ENCODE measurements around the gene FAM227A. TPM values are rescaled to one million over a fixed set of nuclear protein-coding genes. Genes with fewer than 3 reads are reported as not detected.

FAM227A gene
- total RNA-seq, 6 experiments from 2014 or later = 0.02 to 0.20 (median 0.16) TPM; not detected in 2

GRCh38 chr22:38610234-38610633 lies 46.0 kb downstream of the FAM227A start:
- TF ChIP-seq POLR2A (IDR thresholded peaks at IDR 0.05) (no peak), CTCF (IDR thresholded peaks at IDR 0.05) (no peak)
- intact Hi-C loops (cut with DNase I) = no loop called here
- Histone ChIP-seq H3K9me3 (no peaks in the 10 kb centered on the region), H3K36me3 (no peaks in the 10 kb centered on the region), H3K4me1 (peaks cover 0 to 23% (median 0%) of the 10 kb centered on the region in 4 donors), H3K27ac (no peak overlapping the region), H3K27me3 (no peaks in the 10 kb centered on the region), H3K4me3 (no peak overlapping the region)
- no peak for ATAC-seq
- 88% methylated on average over 4 of the region's 5 CpGs for WGBS (ENCODE audit: insufficient coverage, low coverage, low lambda C conversion rate, missing lambda C conversion rate)
- DNase-seq = no peak

- Histone ChIP-seq H3K4me1 (peaks cover 0 to 23% (median 0%) of the 10 kb centered on the region in 4 donors), H3K36me3 (no peaks in the 10 kb centered on the region), H3K9me3 (no peaks in the 10 kb centered on the region), H3K4me3 (no peak overlapping the region), H3K27ac (no peak overlapping the region), H3K27me3 (no peaks in the 10 kb centered on the region)
- intact Hi-C loops (cut with DNase I) = no loop called here
- ATAC-seq = no peak
- no peak for DNase-seq
- TF ChIP-seq CTCF (IDR thresholded peaks at IDR 0.05) = no peak
- TF ChIP-seq POLR2A (IDR thresholded peaks at IDR 0.05) = no peak
- WGBS (ENCODE audit: insufficient coverage, low coverage, low lambda C conversion rate, missing lambda C conversion rate) = 79% methylated on average over 13 of the region's 13 CpGs
Observed at GRCh38 chr22:38608992-38609750, 47.0 kb downstream of the FAM227A start.

DNA sequence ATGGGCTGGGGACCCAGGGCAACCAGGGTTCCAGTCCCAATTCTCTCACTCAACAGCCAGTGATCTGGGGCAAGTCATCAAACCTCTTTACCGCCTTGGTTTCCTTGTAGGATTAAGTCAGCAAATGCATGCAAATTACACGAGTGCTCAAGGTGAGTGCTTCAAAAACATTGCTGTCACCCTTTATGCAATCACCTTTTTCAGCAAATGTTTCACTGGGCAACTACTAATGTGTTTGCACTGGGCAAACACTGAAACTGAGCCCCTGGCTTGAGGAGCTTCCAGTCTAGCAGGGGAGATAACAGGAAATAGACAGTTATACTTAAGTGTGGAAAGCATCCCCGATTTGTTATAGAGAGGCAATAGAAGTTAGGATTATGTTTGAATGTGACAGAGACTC lies 48.5 kb downstream of the FAM227A start:
- WGBS (ENCODE audit: insufficient coverage, low coverage, low lambda C conversion rate, missing lambda C conversion rate) = 33% methylated on average over 1 of the region's 3 CpGs
- intact Hi-C loops (cut with DNase I) = no loop called here

DNA sequence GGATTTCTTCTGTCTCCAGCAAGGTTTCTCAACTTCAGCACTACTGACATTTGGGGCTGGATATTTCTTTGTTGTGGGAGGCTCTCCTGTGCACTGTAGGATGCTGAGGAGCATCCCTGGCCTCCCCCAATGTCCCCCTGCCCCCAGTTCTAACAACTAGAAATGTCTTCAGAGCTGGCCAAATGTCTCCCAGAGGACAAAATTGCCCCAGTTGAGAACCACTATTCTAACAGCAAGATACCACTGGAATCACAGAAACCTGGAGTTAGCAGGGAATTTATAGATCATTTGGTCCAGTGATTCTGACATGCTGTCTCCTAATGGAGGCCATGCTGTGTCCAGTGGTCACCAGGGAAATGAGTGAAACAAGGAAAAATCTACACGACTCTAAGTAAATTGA lies 54.0 kb downstream of the FAM227A start:
- DNase-seq = no peak
- H3K27ac ChIP-seq = no peak overlapping the region
- no peaks in the 10 kb centered on the region for H3K9me3 ChIP-seq
- H3K4me3 ChIP-seq = no peak overlapping the region
- H3K27me3 ChIP-seq = no peaks in the 10 kb centered on the region
- H3K36me3 ChIP-seq = no peaks in the 10 kb centered on the region
- 71% methylated on average over 1 of the region's 1 CpG for WGBS (ENCODE audit: insufficient coverage, low coverage, low lambda C conversion rate, missing lambda C conversion rate)
- TF ChIP-seq CTCF (IDR thresholded peaks at IDR 0.05) = no peak
- no peak for TF ChIP-seq POLR2A (IDR thresholded peaks at IDR 0.05)
- intact Hi-C loops (cut with DNase I) = no loop called here
- H3K4me1 ChIP-seq = peaks cover 0 to 7% (median 0%) of the 10 kb centered on the region in 4 donors
- no peak for ATAC-seq

More for the DNA sequence above, 48.5 kb downstream of the FAM227A start:
- Histone ChIP-seq H3K36me3 (no peaks in the 10 kb centered on the region), H3K27me3 (no peaks in the 10 kb centered on the region), H3K9me3 (no peaks in the 10 kb centered on the region), H3K4me1 (peaks cover 0 to 23% (median 0%) of the 10 kb centered on the region in 4 donors), H3K27ac (no peak overlapping the region), H3K4me3 (no peak overlapping the region)
- TF ChIP-seq POLR2A (IDR thresholded peaks at IDR 0.05) (no peak), CTCF (IDR thresholded peaks at IDR 0.05) (no peak)
- ATAC-seq = peak in 3 of 4 donors; percentile 38 to 64 (median 61)
- no peak for DNase-seq
